GM18502 (cell line): ENCODE results near the gene STRIT1.
"Not testable (repeated sequence)": the region's sequence is repeated elsewhere in the genome, so short reads cannot be mapped to it uniquely, and the experiment has no call there.

Experiments used
- ATAC-seq: cut with Tn5 transposase; IDR thresholded peaks from one replicate; pipeline ENCODE4 v1.9.1; 2021; ENCODE audit warnings: mild to moderate bottlenecking; ENCODE audit not compliant: unreplicated experiment, poor library complexity

STRIT1 gene

GRCh38 chr3:155313916-155314315 is 20.4 kb upstream of the STRIT1 start:
- no peak for ATAC-seq

GRCh38 chr3:155313300-155313699 is 19.8 kb upstream of the STRIT1 start:
- ATAC-seq = no peak

GRCh38 chr3:155312781-155313180 is 19.3 kb upstream of the STRIT1 start:
- ATAC-seq = no peak

- ATAC-seq = no peak
Observed at GRCh38 chr3:155309581-155309980, 16.1 kb upstream of the STRIT1 start.

- no peak for ATAC-seq
Observed at GRCh38 chr3:155308831-155309230, 15.3 kb upstream of the STRIT1 start.

GRCh38 chr3:155307183-155307582 is 13.7 kb upstream of the STRIT1 start:
- no peak for ATAC-seq

GRCh38 chr3:155304394-155304793 is 10.9 kb upstream of the STRIT1 start:
- ATAC-seq = no peak

- ATAC-seq = no peak
Observed at GRCh38 chr3:155303540-155304097, 10.1 kb upstream of the STRIT1 start.

GRCh38 chr3:155302891-155303290 is 9.4 kb upstream of the STRIT1 start:
- ATAC-seq = no peak

- ATAC-seq = no peak
Observed at GRCh38 chr3:155302481-155302880, 9.0 kb upstream of the STRIT1 start.

GRCh38 chr3:155297100-155297499 is 3.6 kb upstream of the STRIT1 start:
- ATAC-seq = no peak

GRCh38 chr3:155296413-155296812 is 2.9 kb upstream of the STRIT1 start:
- ATAC-seq = no peak

- ATAC-seq = no peak
Observed at GRCh38 chr3:155292693-155293092, 790 bp downstream of the STRIT1 start.

GRCh38 chr3:155292133-155292532 is 1.4 kb downstream of the STRIT1 start:
- ATAC-seq = no peak

GRCh38 chr3:155286736-155287135 is 6.7 kb downstream of the STRIT1 start:
- ATAC-seq = no peak

- ATAC-seq = no peak
Observed at GRCh38 chr3:155285936-155286335, 7.5 kb downstream of the STRIT1 start.

GRCh38 chr3:155283092-155284056 is 10.1 kb downstream of the STRIT1 start:
- ATAC-seq = no peak

GRCh38 chr3:155282385-155283091 is 10.9 kb downstream of the STRIT1 start:
- no peak for ATAC-seq

- no peak for ATAC-seq
Observed at GRCh38 chr3:155281912-155282311, 11.6 kb downstream of the STRIT1 start.

- ATAC-seq = not testable (repeated sequence)
Observed at GRCh38 chr3:155276089-155276488, 17.4 kb downstream of the STRIT1 start.

GRCh38 chr3:155275159-155275754 is 18.2 kb downstream of the STRIT1 start:
- ATAC-seq = not testable (repeated sequence)
